ENCODE measurements around the gene LALBA. TPM values are rescaled to one million over a fixed set of nuclear protein-coding genes. Genes with fewer than 3 reads are reported as not detected.

LALBA gene
- total RNA-seq, 1 experiment from 2014 or later = not detected

- intact Hi-C loops (cut with micrococcal nuclease; ENCODE audit: unreplicated experiment) = no loop called here
- Mint-ChIP-seq H3K36me3 (ENCODE audit: insufficient read depth, unreplicated experiment) (no peaks in the 10 kb centered on the region), H3K27ac (ENCODE audit: unreplicated experiment) (no peak overlapping the region), H3K9me3 (ENCODE audit: low read depth, unreplicated experiment) (no peaks in the 10 kb centered on the region), H3K4me3 (ENCODE audit: low read depth, unreplicated experiment) (no peak overlapping the region), H3K4me1 (ENCODE audit: low read depth, unreplicated experiment) (no peaks in the 10 kb centered on the region), H3K27me3 (ENCODE audit: unreplicated experiment) (peaks cover 60% of the 10 kb centered on the region)
- TF ChIP-seq CTCF (IDR thresholded peaks at IDR 0.05; ENCODE audit: unreplicated experiment) = no peak
- no peak for DNase-seq
- CTCF ChIA-PET = no interaction called here
- BruUV-seq (replicated peaks) = no TSS peak
These were observed 16.5 kb upstream of the LALBA start for GRCh38 chr12:48586361-48586760.

- no peaks in the 10 kb centered on the region for H3K9me3 Mint-ChIP-seq (ENCODE audit: low read depth, unreplicated experiment)
- intact Hi-C loops (cut with micrococcal nuclease; ENCODE audit: unreplicated experiment) = no loop called here
- no TSS peak for BruUV-seq (replicated peaks)
- no peak for DNase-seq
- H3K27me3 Mint-ChIP-seq (ENCODE audit: unreplicated experiment) = peaks cover 45% of the 10 kb centered on the region
- no peak overlapping the region for H3K27ac Mint-ChIP-seq (ENCODE audit: unreplicated experiment)
- H3K4me3 Mint-ChIP-seq (ENCODE audit: low read depth, unreplicated experiment) = no peak overlapping the region
- CTCF ChIA-PET = no interaction called here
- TF ChIP-seq CTCF (IDR thresholded peaks at IDR 0.05; ENCODE audit: unreplicated experiment) = no peak
- no peaks in the 10 kb centered on the region for H3K36me3 Mint-ChIP-seq (ENCODE audit: insufficient read depth, unreplicated experiment)
- H3K4me1 Mint-ChIP-seq (ENCODE audit: low read depth, unreplicated experiment) = no peaks in the 10 kb centered on the region
These were observed 13.9 kb upstream of the LALBA start for GRCh38 chr12:48583728-48584127.

GRCh38 chr12:48580831-48581230 is 11.0 kb upstream of the LALBA start:
- intact Hi-C loops (cut with micrococcal nuclease; ENCODE audit: unreplicated experiment) = no loop called here
- Mint-ChIP-seq H3K4me1 (ENCODE audit: low read depth, unreplicated experiment) (no peaks in the 10 kb centered on the region), H3K27me3 (ENCODE audit: unreplicated experiment) (peaks cover 19% of the 10 kb centered on the region), H3K36me3 (ENCODE audit: insufficient read depth, unreplicated experiment) (no peaks in the 10 kb centered on the region), H3K4me3 (ENCODE audit: low read depth, unreplicated experiment) (no peak overlapping the region), H3K9me3 (ENCODE audit: low read depth, unreplicated experiment) (no peaks in the 10 kb centered on the region), H3K27ac (ENCODE audit: unreplicated experiment) (no peak overlapping the region)
- BruUV-seq (replicated peaks) = no TSS peak
- CTCF ChIA-PET = no interaction called here
- no peak for TF ChIP-seq CTCF (IDR thresholded peaks at IDR 0.05; ENCODE audit: unreplicated experiment)
- no peak for DNase-seq

- DNase-seq = no peak
- intact Hi-C loops (cut with micrococcal nuclease; ENCODE audit: unreplicated experiment) = no loop called here
- Mint-ChIP-seq H3K36me3 (ENCODE audit: insufficient read depth, unreplicated experiment) (no peaks in the 10 kb centered on the region), H3K27ac (ENCODE audit: unreplicated experiment) (no peak overlapping the region), H3K27me3 (ENCODE audit: unreplicated experiment) (peaks cover 30% of the 10 kb centered on the region), H3K9me3 (ENCODE audit: low read depth, unreplicated experiment) (peaks cover 2% of the 10 kb centered on the region), H3K4me3 (ENCODE audit: low read depth, unreplicated experiment) (no peak overlapping the region), H3K4me1 (ENCODE audit: low read depth, unreplicated experiment) (no peaks in the 10 kb centered on the region)
- CTCF ChIA-PET = interaction anchor here (0.8 kb wide), 1 partner anchor 10 kb away, joined by 3 read pairs; no protein-coding TSS in a partner anchor
- no peak for TF ChIP-seq CTCF (IDR thresholded peaks at IDR 0.05; ENCODE audit: unreplicated experiment)
- BruUV-seq (replicated peaks) = no TSS peak
These were observed 2.5 kb upstream of the LALBA start for GRCh38 chr12:48572326-48572725.
